Renal pelvis (tissue), 4 donors: Measurements from ENCODE around the gene RNF150. TPM values are rescaled to one million over a fixed set of nuclear protein-coding genes. Genes with fewer than 3 reads are reported as not detected.
A peak's percentile ranks its signal among the peaks of the same experiment; 100 is the strongest.

Experiments used
- DNase-seq: peaks from one replicate; pipeline ENCODE4 v3.0.0-alpha.2; 2013
- polyA plus RNA-seq, 3 donors: library from polyadenylated mRNA; unstranded; fragments of 120-200 nt; gene quantifications; one replicate each; pipeline ENCODE4 v1.2.1, GENCODE V29; 2013; ENCODE audit not compliant: insufficient read length in 3 of 3

RNF150 gene
- polyA plus RNA-seq, 3 donors: 25.6 to 26.8 (median 25.9) TPM

- no peak for DNase-seq
These were observed 1.0 kb upstream of the RNF150 start for GRCh38 chr4:141133999-141134995.

DNA sequence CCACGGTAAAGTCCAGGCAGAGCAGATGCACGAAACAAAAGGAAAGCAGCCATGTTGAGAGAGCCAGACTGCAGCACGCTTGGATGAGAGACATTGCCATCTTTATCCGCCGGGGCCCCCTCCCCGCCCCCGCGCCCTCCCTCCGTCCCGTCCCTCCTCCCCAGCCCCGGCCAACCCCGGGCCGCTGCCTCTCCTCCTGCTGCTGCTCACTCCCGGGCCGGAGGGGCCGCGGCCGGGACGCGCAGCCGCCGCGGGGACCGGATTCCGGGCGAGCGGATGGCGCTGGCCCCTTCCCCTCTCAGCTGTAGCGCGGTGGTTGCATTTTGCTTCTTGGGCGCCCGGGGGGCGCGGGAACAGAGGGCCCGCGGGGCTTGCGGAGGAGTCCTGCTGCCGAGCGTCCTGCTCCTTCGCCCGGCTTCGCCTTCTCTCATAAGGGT, 542 bp downstream of the RNF150 start:
- peak; percentile 59 for DNase-seq

GRCh38 chr4:141132072-141132708, 1.1 kb downstream of the RNF150 start:
- DNase-seq: peak; percentile 40

DNA sequence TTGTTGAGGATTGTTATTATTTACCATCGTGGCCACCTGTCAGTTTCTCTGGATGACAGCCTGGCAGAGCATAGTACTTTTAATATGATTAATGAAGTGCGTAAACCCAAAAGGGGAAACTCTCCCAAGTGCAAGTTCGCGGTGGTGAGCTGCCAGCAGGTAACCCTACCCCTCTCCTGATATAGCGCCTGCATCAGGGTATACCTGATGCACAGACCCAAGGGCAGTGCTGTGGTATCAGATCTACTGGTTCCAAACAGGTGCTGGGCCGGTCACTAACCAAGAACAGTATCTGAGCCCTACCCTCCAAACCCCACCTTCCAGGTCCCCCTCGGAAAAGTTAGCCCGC, 1.6 kb downstream of the RNF150 start:
- no peak for DNase-seq

GRCh38 chr4:141130947-141131605, 2.2 kb downstream of the RNF150 start:
- no peak for DNase-seq

DNA sequence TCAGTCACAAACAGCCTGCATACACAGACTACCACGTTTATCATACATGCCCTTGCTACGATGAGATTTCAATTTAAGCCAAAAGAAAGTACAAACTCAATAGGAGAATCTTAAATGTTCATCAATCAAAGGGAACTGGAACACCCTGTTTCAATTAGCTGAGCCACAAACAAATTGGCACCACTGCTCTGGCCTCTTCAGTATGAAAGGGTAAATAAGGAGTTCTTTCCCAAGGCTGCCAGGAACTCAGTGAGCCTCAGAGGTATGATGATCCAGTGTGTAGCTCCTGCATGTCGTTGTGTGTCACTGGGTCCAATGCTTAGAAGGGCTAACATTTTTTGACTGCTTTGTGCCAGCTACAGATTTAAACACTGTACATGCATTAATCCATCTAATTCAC, 5.4 kb downstream of the RNF150 start:
- no peak for DNase-seq

GRCh38 chr4:141126769-141127168, 6.5 kb downstream of the RNF150 start:
- no peak for DNase-seq

- DNase-seq: no peak
These were observed 9.0 kb downstream of the RNF150 start for GRCh38 chr4:141124224-141124623.

- DNase-seq: no peak
These were observed 11.4 kb downstream of the RNF150 start for GRCh38 chr4:141121768-141122454.

DNA sequence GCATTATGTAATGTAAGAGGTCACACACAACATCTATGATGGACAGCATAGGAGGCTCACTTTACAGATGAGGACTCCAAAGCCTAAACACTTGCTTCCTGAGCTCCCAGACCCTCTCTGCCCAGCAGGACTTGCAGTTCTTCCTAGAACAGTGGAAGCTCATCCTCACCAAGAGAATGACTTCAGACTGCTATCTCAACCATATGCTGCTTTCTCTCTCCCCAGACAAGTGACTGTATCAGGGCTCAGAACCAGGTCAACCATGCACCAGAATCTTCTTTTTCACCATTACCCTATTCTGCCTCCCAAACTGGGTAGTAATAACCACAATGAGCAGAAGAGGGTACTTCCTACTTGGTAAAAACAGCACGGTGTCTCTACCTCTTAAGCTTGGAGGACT, 12.2 kb downstream of the RNF150 start:
- no peak for DNase-seq

GRCh38 chr4:141120036-141120593, 13.2 kb downstream of the RNF150 start:
- no peak for DNase-seq

DNA sequence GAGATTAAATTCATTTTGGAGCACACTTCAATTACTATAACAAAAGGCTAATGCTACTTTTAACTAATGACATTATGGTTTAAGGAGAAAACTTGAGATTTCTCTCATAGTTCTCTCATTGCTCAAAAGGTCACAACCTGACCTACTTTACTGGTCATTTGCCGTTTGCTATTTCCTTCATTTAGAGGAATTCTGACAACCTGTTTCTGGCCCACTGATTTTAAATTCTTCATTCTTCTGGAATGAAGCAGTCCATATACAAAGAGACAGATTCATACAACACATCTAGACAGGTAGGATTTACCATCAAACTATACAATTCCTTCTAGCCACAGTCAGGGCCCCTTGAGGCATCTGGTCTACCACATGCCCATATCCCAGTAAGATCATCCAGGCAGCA, 14.2 kb downstream of the RNF150 start:
- no peak for DNase-seq

DNA sequence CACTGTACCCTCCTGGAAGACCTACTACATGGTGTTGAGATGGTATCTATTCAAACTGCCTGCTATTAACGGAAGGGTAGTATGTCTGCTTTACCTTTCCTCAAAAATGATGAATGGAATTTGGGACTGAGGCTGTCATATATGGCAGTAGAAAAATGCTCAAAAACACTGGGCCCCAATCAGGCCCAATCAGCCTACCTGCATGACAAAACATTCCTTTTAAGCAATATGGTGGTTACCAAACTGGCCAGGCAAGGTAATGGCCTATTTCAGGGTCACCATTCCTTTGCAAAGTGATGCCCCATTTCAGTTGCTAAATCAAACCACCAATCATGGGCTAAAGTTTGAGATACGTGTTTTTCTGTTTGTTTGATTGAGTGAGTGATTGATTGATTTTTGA, 14.9 kb downstream of the RNF150 start:
- no peak for DNase-seq

- no peak for DNase-seq
These were observed 15.3 kb downstream of the RNF150 start for GRCh38 chr4:141117935-141118334.

- DNase-seq: no peak
These were observed 23.3 kb downstream of the RNF150 start for GRCh38 chr4:141109983-141110382.

- no peak for DNase-seq
These were observed 25.3 kb downstream of the RNF150 start for GRCh38 chr4:141107927-141108326.

GRCh38 chr4:141102367-141102766, 30.9 kb downstream of the RNF150 start:
- DNase-seq: no peak

DNA sequence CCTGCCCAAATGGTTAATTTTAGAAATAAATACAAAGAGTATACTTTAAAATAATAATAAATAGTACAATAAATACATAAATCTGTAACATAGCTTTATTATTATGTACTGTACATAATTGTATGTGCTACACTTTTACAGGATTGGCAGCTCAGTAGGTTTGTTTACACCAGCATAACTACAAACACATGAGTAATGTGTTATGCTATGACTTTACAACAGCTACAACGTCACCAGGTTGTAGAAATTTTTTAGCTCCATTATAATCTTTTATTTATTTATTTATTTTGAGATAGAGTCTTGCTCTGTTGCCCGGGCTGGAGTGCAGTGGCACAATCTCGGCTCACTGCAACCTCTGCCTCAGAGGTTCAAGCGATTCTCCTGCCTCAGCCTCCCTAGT, 31.8 kb downstream of the RNF150 start:
- no peak for DNase-seq

DNA sequence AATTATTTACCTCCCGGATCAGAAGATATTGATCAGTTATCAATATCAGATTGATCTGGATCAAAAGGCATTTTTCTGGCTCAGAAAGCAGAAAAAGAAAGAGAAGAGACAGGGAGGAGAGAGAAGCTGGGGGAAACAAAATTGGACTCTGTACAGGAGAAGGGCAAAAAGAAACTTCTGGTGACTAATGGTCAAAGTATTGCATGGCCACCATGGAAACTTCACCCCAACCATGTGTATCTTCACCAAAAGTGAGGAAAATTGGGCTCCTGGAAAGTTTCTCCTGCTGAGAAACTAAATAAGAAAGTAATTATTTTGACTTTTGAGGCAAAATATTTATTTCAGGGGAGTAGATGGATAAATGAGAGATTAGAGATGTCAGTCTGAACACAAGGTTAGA, 33.9 kb downstream of the RNF150 start:
- DNase-seq: no peak

DNA sequence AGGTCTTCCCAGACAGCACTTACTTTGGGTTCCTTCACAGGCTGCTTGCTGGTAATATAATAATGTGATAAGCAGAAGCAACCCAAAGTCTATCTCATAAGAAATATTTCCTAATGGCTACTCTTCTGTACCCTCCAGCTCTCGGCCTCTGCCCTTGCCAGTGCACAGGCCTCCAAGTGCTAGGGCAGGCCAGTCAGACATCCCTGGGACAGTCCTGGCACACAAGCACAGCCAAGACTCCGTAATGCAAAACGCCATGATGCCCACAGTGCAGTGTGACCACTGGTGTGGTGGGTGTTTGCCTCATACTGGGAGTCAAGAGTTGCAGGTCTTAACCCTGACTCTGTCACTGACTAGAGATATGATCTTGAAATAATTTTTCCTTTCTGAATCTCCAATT, 35.1 kb downstream of the RNF150 start:
- no peak for DNase-seq

DNA sequence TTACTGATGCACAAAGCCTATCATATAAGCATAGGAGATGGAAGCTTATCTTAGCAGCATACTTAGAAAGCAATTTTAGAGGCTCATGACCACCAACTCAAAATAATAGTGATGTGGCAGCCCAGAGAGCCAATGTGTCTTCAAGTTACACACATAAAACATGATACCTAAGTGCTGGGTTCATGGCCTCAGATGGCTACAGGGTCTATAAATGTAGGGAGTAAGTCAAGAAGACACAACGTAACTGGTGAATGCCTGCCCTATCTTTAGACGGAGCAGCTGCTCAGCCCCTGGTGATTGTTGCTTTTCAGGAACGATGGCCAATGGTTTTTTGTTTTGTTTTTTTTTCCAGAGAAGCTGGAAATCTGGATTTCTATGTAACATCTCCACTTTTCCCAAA, 42.8 kb downstream of the RNF150 start:
- DNase-seq: no peak

GRCh38 chr4:141081921-141082395, 51.3 kb downstream of the RNF150 start:
- no peak for DNase-seq
